GM23338 (cell line): Measurements from ENCODE around the gene CREB3L2. TPM values are rescaled to one million over a fixed set of nuclear protein-coding genes. Genes with fewer than 3 reads are reported as not detected.

Experiments used
- ATAC-seq: fragments of 200-7000 bp; cut with Tn5 transposase; 3 replicates; pipeline ENCODE4 v1.9.1; 2020
- DNase-seq: peaks from one replicate; pipeline ENCODE4 v3.0.0-alpha.2; 2015; ENCODE audit warnings: low spot score
- H2AFZ ChIP-seq: fragments of 200-600 bp; sonication (generic); 2 replicates; pipeline ENCODE4 v1.8.0; 2016; ENCODE audit warnings: antibody characterized with exemption, mild to moderate bottlenecking, moderate library complexity
- H3F3A ChIP-seq: fragments of 200-600 bp; sonication (generic); replicated peaks from 2 replicates; pipeline ENCODE4 v1.8.0; 2017; ENCODE audit warnings: antibody characterized with exemption, mixed run types, low read depth
- H3K27ac ChIP-seq: fragments of 200-600 bp; sonication (generic); 2 replicates; pipeline ENCODE4 v1.6.1; 2016; ENCODE audit warnings: low read depth
- H3K27me3 ChIP-seq: fragments of 200-600 bp; sonication (generic); 2 replicates; pipeline ENCODE4 v1.8.0; 2016; ENCODE audit warnings: mild to moderate bottlenecking, mixed run types, moderate library complexity; ENCODE audit not compliant: insufficient read depth
- H3K36me3 ChIP-seq: fragments of 200-600 bp; sonication (generic); 2 replicates; pipeline ENCODE4 v1.8.0; 2016; ENCODE audit warnings: mild to moderate bottlenecking; ENCODE audit not compliant: insufficient read depth
- H3K4me1 ChIP-seq: fragments of 200-600 bp; sonication (generic); 2 replicates; pipeline ENCODE4 v1.8.0; 2016; ENCODE audit warnings: mild to moderate bottlenecking, moderate library complexity; ENCODE audit not compliant: insufficient read depth
- H3K4me2 ChIP-seq: fragments of 200-600 bp; sonication (generic); 2 replicates; pipeline ENCODE4 v1.7.1; 2017; ENCODE audit warnings: mixed run types
- H3K4me3 ChIP-seq: fragments of 200-600 bp; sonication (generic); 2 replicates; pipeline ENCODE4 v1.6.1; 2016; ENCODE audit warnings: mixed run types
- H3K79me2 ChIP-seq: fragments of 200-600 bp; sonication (generic); replicated peaks from 2 replicates; pipeline ENCODE4 v1.8.0; 2017; ENCODE audit warnings: mild to moderate bottlenecking; ENCODE audit not compliant: insufficient read depth
- H3K9me2 ChIP-seq: fragments of 200-600 bp; sonication (generic); 2 replicates; pipeline ENCODE4 v1.8.0; 2017; ENCODE audit not compliant: insufficient read depth
- H4K20me1 ChIP-seq: fragments of 200-600 bp; sonication (generic); replicated peaks from 2 replicates; pipeline ENCODE4 v1.8.0; 2017; ENCODE audit warnings: mild to moderate bottlenecking; ENCODE audit not compliant: insufficient read depth
- H3K27ac Mint-ChIP-seq: 2 replicates; pipeline ENCODE4 v1.8.0; 2020; ENCODE audit warnings: inconsistent platforms, mild to moderate bottlenecking, moderate library complexity, mixed read lengths
- H3K27me3 Mint-ChIP-seq: 3 replicates; pipeline ENCODE4 v1.8.0; 2022; ENCODE audit warnings: low read depth, mild to moderate bottlenecking, moderate library complexity, mixed read lengths, inconsistent platforms; ENCODE audit not compliant: insufficient read depth, poor library complexity
- H3K36me3 Mint-ChIP-seq: 3 replicates; pipeline ENCODE4 v1.8.0; 2021; ENCODE audit warnings: low read depth, mild to moderate bottlenecking, inconsistent platforms, moderate library complexity, mixed read lengths
- H3K4me1 Mint-ChIP-seq: 3 replicates; pipeline ENCODE4 v1.8.0; 2020; ENCODE audit warnings: mild to moderate bottlenecking, inconsistent platforms, mixed read lengths
- H3K4me3 Mint-ChIP-seq: 3 replicates; pipeline ENCODE4 v1.8.0; 2021; ENCODE audit warnings: moderate library complexity, mild to moderate bottlenecking, inconsistent platforms, mixed read lengths
- H3K9me3 Mint-ChIP-seq: 3 replicates; pipeline ENCODE4 v1.8.0; 2020; ENCODE audit warnings: moderate library complexity, mild to moderate bottlenecking, inconsistent platforms, mixed read lengths
- CREB1 ChIP-seq: fragments of 250-450 bp; sonication (Bioruptor Pico); IDR thresholded peaks from 2 replicates; pipeline ENCODE4 v1.5.0; 2020; ENCODE audit warnings: low read depth, mild to moderate bottlenecking, moderate library complexity
- NANOG ChIP-seq: IDR thresholded peaks from 2 replicates; pipeline ENCODE4 v1.6.1; 2016; ENCODE audit warnings: antibody characterized with exemption, borderline replicate concordance
- ZNF114 ChIP-seq: fragments of 250-450 bp; sonication (Bioruptor Pico); IDR thresholded peaks from 2 replicates; pipeline ENCODE4 v1.5.0; 2020; ENCODE audit warnings: mild to moderate bottlenecking, moderate library complexity
- polyA plus RNA-seq: library from polyadenylated mRNA; unstranded; fragments of >200 nt; fragmentation: Nextera tagmentation; extraction: Ambion mirVana; gene quantifications from 2 replicates; pipeline ENCODE4 v1.2.1, GENCODE V29; 2016
- total RNA-seq: library from RNA; depleted of rRNA; stranded (reverse); fragments of >200 nt; shearing (Covaris generic); gene quantifications from 2 replicates; pipeline ENCODE4 v1.2.3, GENCODE V29; 2014
- TF ChIP-seq, protein P1 (sequence below): fragments of 250-450 bp; sonication (Bioruptor Pico); IDR thresholded peaks from 2 replicates; pipeline ENCODE4 v1.5.0; 2020; ENCODE audit warnings: mild to moderate bottlenecking, moderate library complexity
- TF ChIP-seq, protein P2 (sequence below), 2 experiments: fragments of 200-600 bp in 1 of 2; sonication (generic) in 1 of 2; conservative IDR thresholded peaks; 2 replicates each; pipeline versions ENCODE4 v1.5.1 to v1.6.1; 2016 to 2017; ENCODE audit warnings: antibody characterized with exemption in 2 of 2, low read depth in 2 of 2, mild to moderate bottlenecking in 2 of 2, moderate library complexity in 1 of 2

The CREB3L2 gene
- total and polyA plus RNA-seq, 2 experiments from 2014 or later = 14.5 to 27.1 TPM

DNA sequence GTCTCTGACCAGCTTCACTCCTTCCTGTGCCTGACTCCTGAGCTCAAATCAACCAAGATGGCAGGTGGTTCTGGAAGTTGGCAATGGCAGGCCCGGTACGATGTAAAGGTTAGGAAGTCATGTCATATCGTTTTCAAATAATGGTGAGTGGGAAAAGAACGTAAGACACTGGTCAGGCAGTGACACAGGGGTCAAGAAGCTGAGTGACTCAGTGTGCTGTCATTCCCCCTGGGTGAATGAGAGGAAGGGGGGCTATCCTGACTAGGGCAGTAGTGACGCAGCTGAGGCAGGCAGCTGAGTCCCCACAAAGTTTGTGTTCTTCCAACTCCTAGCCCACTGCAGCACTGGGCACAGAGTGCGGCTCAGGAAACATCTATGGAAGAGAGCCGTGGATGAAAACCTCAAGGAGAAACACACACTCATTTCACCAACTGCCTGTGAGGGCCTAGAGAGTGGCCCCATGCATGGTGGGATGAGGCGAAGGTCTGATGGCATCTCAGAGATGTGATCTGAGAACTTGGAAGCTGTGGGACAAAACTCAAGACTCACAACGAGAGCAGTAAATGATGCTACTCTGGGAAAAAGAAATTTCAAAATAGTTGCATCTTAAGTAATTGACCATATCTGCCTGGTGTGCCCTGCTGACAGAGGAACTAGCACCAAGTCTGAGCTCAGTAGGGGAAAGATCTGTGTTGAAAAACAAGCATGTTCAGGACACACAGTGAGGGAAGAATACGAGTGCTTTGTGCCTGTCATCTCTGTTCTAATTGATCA is 23.2 kb downstream of the CREB3L2 start:
- Mint-ChIP-seq H3K4me1 (peaks cover 18% of the 10 kb centered on the region), H3K36me3 (peaks cover 22% of the 10 kb centered on the region), H3K9me3 (peaks cover 4% of the 10 kb centered on the region; the same call in 2 of the 3 replicates), H3K27me3 (peaks cover 3% of the 10 kb centered on the region), H3K27ac (no peak overlapping the region), H3K4me3 (no peak overlapping the region)
- H3K9me2 ChIP-seq = no peaks in the 10 kb centered on the region
- DNase-seq = no peak
- no peak overlapping the region for H3K4me3 ChIP-seq
- H3K4me1 ChIP-seq = peaks cover 12% of the 10 kb centered on the region
- H3K4me2 ChIP-seq = no peak overlapping the region
- H2AFZ ChIP-seq = no peak overlapping the region
- peaks cover 99% of the 10 kb centered on the region for H3K79me2 ChIP-seq
- ATAC-seq = no peak
- H3K36me3 ChIP-seq = no peaks in the 10 kb centered on the region; the same call in 1 of the 2 replicates
- H3K27ac ChIP-seq = no peak overlapping the region
- TF ChIP-seq ZNF114 (CRISPR knock-in tag) (no peak), CREB1 (CRISPR knock-in tag) (no peak), NANOG (no peak)
- TF ChIP-seq, protein P1, sequence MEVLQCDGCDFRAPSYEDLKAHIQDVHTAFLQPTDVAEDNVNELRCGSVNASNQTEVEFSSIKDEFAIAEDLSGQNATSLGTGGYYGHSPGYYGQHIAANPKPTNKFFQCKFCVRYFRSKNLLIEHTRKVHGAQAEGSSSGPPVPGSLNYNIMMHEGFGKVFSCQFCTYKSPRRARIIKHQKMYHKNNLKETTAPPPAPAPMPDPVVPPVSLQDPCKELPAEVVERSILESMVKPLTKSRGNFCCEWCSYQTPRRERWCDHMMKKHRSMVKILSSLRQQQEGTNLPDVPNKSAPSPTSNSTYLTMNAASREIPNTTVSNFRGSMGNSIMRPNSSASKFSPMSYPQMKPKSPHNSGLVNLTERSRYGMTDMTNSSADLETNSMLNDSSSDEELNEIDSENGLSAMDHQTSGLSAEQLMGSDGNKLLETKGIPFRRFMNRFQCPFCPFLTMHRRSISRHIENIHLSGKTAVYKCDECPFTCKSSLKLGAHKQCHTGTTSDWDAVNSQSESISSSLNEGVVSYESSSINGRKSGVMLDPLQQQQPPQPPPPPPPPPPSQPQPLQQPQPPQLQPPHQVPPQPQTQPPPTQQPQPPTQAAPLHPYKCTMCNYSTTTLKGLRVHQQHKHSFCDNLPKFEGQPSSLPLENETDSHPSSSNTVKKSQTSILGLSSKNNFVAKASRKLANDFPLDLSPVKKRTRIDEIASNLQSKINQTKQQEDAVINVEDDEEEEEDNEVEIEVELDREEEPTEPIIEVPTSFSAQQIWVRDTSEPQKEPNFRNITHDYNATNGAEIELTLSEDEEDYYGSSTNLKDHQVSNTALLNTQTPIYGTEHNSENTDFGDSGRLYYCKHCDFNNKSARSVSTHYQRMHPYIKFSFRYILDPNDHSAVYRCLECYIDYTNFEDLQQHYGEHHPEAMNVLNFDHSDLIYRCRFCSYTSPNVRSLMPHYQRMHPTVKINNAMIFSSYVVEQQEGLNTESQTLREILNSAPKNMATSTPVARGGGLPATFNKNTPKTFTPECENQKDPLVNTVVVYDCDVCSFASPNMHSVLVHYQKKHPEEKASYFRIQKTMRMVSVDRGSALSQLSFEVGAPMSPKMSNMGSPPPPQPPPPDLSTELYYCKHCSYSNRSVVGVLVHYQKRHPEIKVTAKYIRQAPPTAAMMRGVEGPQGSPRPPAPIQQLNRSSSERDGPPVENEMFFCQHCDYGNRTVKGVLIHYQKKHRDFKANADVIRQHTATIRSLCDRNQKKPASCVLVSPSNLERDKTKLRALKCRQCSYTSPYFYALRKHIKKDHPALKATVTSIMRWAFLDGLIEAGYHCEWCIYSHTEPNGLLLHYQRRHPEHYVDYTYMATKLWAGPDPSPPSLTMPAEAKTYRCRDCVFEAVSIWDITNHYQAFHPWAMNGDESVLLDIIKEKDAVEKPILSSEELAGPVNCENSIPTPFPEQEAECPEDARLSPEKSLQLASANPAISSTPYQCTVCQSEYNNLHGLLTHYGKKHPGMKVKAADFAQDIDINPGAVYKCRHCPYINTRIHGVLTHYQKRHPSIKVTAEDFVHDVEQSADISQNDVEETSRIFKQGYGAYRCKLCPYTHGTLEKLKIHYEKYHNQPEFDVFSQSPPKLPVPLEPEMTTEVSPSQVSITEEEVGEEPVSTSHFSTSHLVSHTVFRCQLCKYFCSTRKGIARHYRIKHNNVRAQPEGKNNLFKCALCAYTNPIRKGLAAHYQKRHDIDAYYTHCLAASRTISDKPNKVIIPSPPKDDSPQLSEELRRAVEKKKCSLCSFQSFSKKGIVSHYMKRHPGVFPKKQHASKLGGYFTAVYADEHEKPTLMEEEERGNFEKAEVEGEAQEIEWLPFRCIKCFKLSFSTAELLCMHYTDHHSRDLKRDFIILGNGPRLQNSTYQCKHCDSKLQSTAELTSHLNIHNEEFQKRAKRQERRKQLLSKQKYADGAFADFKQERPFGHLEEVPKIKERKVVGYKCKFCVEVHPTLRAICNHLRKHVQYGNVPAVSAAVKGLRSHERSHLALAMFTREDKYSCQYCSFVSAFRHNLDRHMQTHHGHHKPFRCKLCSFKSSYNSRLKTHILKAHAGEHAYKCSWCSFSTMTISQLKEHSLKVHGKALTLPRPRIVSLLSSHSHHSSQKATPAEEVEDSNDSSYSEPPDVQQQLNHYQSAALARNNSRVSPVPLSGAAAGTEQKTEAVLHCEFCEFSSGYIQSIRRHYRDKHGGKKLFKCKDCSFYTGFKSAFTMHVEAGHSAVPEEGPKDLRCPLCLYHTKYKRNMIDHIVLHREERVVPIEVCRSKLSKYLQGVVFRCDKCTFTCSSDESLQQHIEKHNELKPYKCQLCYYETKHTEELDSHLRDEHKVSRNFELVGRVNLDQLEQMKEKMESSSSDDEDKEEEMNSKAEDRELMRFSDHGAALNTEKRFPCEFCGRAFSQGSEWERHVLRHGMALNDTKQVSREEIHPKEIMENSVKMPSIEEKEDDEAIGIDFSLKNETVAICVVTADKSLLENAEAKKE (CRISPR knock-in tag) = no peak
- TF ChIP-seq, protein P2, sequence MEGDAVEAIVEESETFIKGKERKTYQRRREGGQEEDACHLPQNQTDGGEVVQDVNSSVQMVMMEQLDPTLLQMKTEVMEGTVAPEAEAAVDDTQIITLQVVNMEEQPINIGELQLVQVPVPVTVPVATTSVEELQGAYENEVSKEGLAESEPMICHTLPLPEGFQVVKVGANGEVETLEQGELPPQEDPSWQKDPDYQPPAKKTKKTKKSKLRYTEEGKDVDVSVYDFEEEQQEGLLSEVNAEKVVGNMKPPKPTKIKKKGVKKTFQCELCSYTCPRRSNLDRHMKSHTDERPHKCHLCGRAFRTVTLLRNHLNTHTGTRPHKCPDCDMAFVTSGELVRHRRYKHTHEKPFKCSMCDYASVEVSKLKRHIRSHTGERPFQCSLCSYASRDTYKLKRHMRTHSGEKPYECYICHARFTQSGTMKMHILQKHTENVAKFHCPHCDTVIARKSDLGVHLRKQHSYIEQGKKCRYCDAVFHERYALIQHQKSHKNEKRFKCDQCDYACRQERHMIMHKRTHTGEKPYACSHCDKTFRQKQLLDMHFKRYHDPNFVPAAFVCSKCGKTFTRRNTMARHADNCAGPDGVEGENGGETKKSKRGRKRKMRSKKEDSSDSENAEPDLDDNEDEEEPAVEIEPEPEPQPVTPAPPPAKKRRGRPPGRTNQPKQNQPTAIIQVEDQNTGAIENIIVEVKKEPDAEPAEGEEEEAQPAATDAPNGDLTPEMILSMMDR (conservative IDR thresholded peaks at IDR 0.05; ENCODE audit: low read depth in 2 of 2) = no peak
- peaks cover 3% of the 10 kb centered on the region for H4K20me1 ChIP-seq
- no peaks in the 10 kb centered on the region for H3K27me3 ChIP-seq
- no peaks in the 10 kb centered on the region for H3F3A ChIP-seq
